Keratinocyte (primary cell): ENCODE results near the gene PEDS1. TPM values are rescaled to one million over a fixed set of nuclear protein-coding genes. Genes with fewer than 3 reads are reported as not detected.

Experiments
- DNase-seq: peaks from one replicate; pipeline ENCODE4 v3.0.0-alpha.2; 2011; ENCODE audit warnings: low read depth, missing footprints, low spot score
- FAIRE-seq: peaks from 2 replicates; lab custom pipeline; 2011; peaks lifted over from hg19 to GRCh38; lab: Jason Lieb, UNC
- H2AFZ ChIP-seq: 2 replicates; pipeline ENCODE4 v1.6.0; 2012; ENCODE audit warnings: low read length, control low read depth, inconsistent platforms; ENCODE audit not compliant: control insufficient read depth
- H3K27ac ChIP-seq: 2 replicates; pipeline ENCODE4 v1.5.1; 2011; ENCODE audit warnings: low read length; ENCODE audit not compliant: control insufficient read depth, insufficient read depth
- H3K27me3 ChIP-seq: 3 replicates; pipeline ENCODE4 v1.6.0; 2011; ENCODE audit warnings: low read length; ENCODE audit not compliant: control insufficient read depth, insufficient read depth; ENCODE audit errors: extremely low read depth
- H3K36me3 ChIP-seq, 2 experiments: 2 replicates in 1 of 2; 3 replicates in 1 of 2; pipeline ENCODE4 v1.5.1; 2011; ENCODE audit warnings: low read length in 2 of 2, mild to moderate bottlenecking in 1 of 2; ENCODE audit not compliant: control insufficient read depth in 2 of 2, insufficient read depth in 2 of 2; ENCODE audit errors: extremely low read depth in 1 of 2
- H3K4me1 ChIP-seq: 3 replicates; pipeline ENCODE4 v1.5.1; 2011; ENCODE audit warnings: low read length; ENCODE audit not compliant: control insufficient read depth, insufficient read depth; ENCODE audit errors: extremely low read depth
- H3K4me2 ChIP-seq: 3 replicates; pipeline ENCODE4 v1.6.0; 2011; ENCODE audit warnings: low read depth, low read length; ENCODE audit not compliant: control insufficient read depth, insufficient read depth; ENCODE audit errors: extremely low read depth
- H3K4me3 ChIP-seq, 3 experiments: fragments of 200-600 bp in 1 of 3; sonication (generic) in 1 of 3; 2 replicates in 2 of 3; 3 replicates in 1 of 3; pipeline ENCODE4 v1.5.1; 2011 to 2016; ENCODE audit warnings: low read length in 3 of 3, mild to moderate bottlenecking in 3 of 3, control low read depth in 2 of 3, inconsistent platforms in 1 of 3, low read depth in 1 of 3, mixed read lengths in 1 of 3, mixed run types in 1 of 3, moderate library complexity in 1 of 3; ENCODE audit not compliant: control insufficient read depth in 2 of 3, insufficient read depth in 2 of 3; ENCODE audit errors: extremely low read depth in 1 of 3
- H3K79me2 ChIP-seq: 2 replicates; pipeline ENCODE4 v1.6.0; 2012; ENCODE audit warnings: low read length; ENCODE audit not compliant: control insufficient read depth, insufficient read depth
- H3K9ac ChIP-seq: 3 replicates; pipeline ENCODE4 v1.6.0; 2011; ENCODE audit warnings: low read length; ENCODE audit not compliant: control insufficient read depth, insufficient read depth; ENCODE audit errors: extremely low read depth
- H3K9me1 ChIP-seq: 3 replicates; pipeline ENCODE4 v1.6.0; 2011; ENCODE audit warnings: low read length; ENCODE audit not compliant: control insufficient read depth, insufficient read depth; ENCODE audit errors: extremely low read depth
- H3K9me3 ChIP-seq: 2 replicates; pipeline ENCODE4 v1.5.1; 2012; ENCODE audit warnings: low read depth, low read length; ENCODE audit not compliant: control insufficient read depth
- H4K20me1 ChIP-seq: 3 replicates; pipeline ENCODE4 v1.6.0; 2011; ENCODE audit warnings: low read length; ENCODE audit not compliant: control insufficient read depth, insufficient read depth; ENCODE audit errors: extremely low read depth
- CTCF ChIP-seq, 3 experiments: IDR thresholded peaks in 1 of 3; conservative IDR thresholded peaks in 1 of 3; optimal IDR thresholded peaks in 1 of 3; 2 replicates in 2 of 3; 3 replicates in 1 of 3; pipeline versions ENCODE3 to v1.5.1; 2011; ENCODE audit warnings: low read length in 3 of 3, mild to moderate bottlenecking in 3 of 3, moderate library complexity in 2 of 3, control low read depth in 1 of 3, inconsistent platforms in 1 of 3; ENCODE audit not compliant: insufficient read depth in 2 of 3; ENCODE audit errors: extremely low read depth in 1 of 3
- EZH2 ChIP-seq: IDR thresholded peaks from one replicate; pipeline ENCODE4 v1.6.1; 2012; ENCODE audit warnings: inconsistent platforms, mild to moderate bottlenecking, low read length, moderate library complexity
- dilution Hi-C: fragments of 300-500 bp; cut with MboI; formaldehyde crosslinking; loops from one replicate; pipeline ENCODE4 v1.7.0; 2020; ENCODE audit warnings: low sequenced_read_pairs; ENCODE audit not compliant: extremely low pct_ligation_motif_present
- polyA plus RNA-seq, 5 experiments: library from polyadenylated mRNA; depleted of rRNA in 3 of 5; stranded (reverse) in 3 of 5; stranded (forward) in 1 of 5; unstranded in 1 of 5; fragments of >200 nt; gene quantifications; 1 replicate in 1 of 5; 2 replicates in 3 of 5; 3 replicates in 1 of 5; pipeline versions ENCODE4 v1.2.1 to v1.2.3, GENCODE V29; 2011 to 2012; ENCODE audit warnings: missing spikeins in 2 of 5, low read depth in 1 of 5, low replicate concordance in 1 of 5

Gene PEDS1
- polyA plus RNA-seq, 1 donor (not counting 4 experiments of a cell fraction or from before 2014, with no cell fraction given): 48.7 TPM

GRCh38 chr20:50192364-50193198 is 39.1 kb upstream of the PEDS1 start:
- H3K79me2 ChIP-seq: peaks cover 27% of the 10 kb centered on the region
- peaks cover 14% of the 10 kb centered on the region for H3K4me1 ChIP-seq
- peak overlapping the region; percentile 98 for H3K4me2 ChIP-seq
- DNase-seq (no peak), FAIRE-seq (no peak)
- no peaks in the 10 kb centered on the region for H3K9me1 ChIP-seq
- H4K20me1 ChIP-seq: peaks cover 26% of the 10 kb centered on the region
- no peaks in the 10 kb centered on the region for H3K9me3 ChIP-seq
- H3K27me3 ChIP-seq: no peaks in the 10 kb centered on the region
- H3K27ac ChIP-seq: peak overlapping the region; percentile 90
- H3K9ac ChIP-seq: peak overlapping the region; percentile 98
- dilution Hi-C loops: no loop called here
- peak overlapping the region; percentile 78 to 94 (median 90) for H3K4me3 ChIP-seq
- TF ChIP-seq EZH2 (no peak), CTCF (optimal IDR thresholded peaks at IDR 0.05 in 1 of 3, IDR thresholded peaks at IDR 0.05 in 1 of 3, conservative IDR thresholded peaks at IDR 0.05 in 1 of 3; ENCODE audit: extremely low read depth in 1 of 3, insufficient read depth in 2 of 3, low read length in 3 of 3) (no peak)
- no peak overlapping the region for H2AFZ ChIP-seq
- H3K36me3 ChIP-seq: peaks cover 2 to 18% of the 10 kb centered on the region in 2 experiments

GRCh38 chr20:50191544-50192363 is 38.2 kb upstream of the PEDS1 start:
- no peak for FAIRE-seq
- peaks cover 18% of the 10 kb centered on the region for H3K4me1 ChIP-seq

More at GRCh38 chr20:50191544-50192363, 38.2 kb upstream of the PEDS1 start:
- H2AFZ ChIP-seq: no peak overlapping the region
- TF ChIP-seq CTCF (optimal IDR thresholded peaks at IDR 0.05 in 1 of 3, IDR thresholded peaks at IDR 0.05 in 1 of 3, conservative IDR thresholded peaks at IDR 0.05 in 1 of 3; ENCODE audit: extremely low read depth in 1 of 3, insufficient read depth in 2 of 3, low read length in 3 of 3) (no peak), EZH2 (no peak)
- dilution Hi-C loops: no loop called here
- no peaks in the 10 kb centered on the region for H3K27me3 ChIP-seq
- H3K36me3 ChIP-seq: peaks cover 2 to 18% of the 10 kb centered on the region in 2 experiments
- peak overlapping the region; percentile 78 to 94 (median 90) for H3K4me3 ChIP-seq
- H3K9me3 ChIP-seq: no peaks in the 10 kb centered on the region
- DNase-seq: no peak
- H3K27ac ChIP-seq: peak overlapping the region; percentile 90
- H4K20me1 ChIP-seq: peaks cover 26% of the 10 kb centered on the region
- peaks cover 27% of the 10 kb centered on the region for H3K79me2 ChIP-seq
- peak overlapping the region; percentile 22 for H3K4me2 ChIP-seq
- H3K9me1 ChIP-seq: no peaks in the 10 kb centered on the region
- H3K9ac ChIP-seq: peak overlapping the region; percentile 98
